ENCODE data around the gene SCRN1.

- TF ChIP-seq, protein P1, sequence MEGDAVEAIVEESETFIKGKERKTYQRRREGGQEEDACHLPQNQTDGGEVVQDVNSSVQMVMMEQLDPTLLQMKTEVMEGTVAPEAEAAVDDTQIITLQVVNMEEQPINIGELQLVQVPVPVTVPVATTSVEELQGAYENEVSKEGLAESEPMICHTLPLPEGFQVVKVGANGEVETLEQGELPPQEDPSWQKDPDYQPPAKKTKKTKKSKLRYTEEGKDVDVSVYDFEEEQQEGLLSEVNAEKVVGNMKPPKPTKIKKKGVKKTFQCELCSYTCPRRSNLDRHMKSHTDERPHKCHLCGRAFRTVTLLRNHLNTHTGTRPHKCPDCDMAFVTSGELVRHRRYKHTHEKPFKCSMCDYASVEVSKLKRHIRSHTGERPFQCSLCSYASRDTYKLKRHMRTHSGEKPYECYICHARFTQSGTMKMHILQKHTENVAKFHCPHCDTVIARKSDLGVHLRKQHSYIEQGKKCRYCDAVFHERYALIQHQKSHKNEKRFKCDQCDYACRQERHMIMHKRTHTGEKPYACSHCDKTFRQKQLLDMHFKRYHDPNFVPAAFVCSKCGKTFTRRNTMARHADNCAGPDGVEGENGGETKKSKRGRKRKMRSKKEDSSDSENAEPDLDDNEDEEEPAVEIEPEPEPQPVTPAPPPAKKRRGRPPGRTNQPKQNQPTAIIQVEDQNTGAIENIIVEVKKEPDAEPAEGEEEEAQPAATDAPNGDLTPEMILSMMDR (IDR thresholded peaks at IDR 0.05) = no peak
- TF ChIP-seq POLR2A (IDR thresholded peaks at IDR 0.05; ENCODE audit: low read depth) (no peak), POLR2AphosphoS5 (IDR thresholded peaks at IDR 0.05) (no peak)
These were observed 95.3 kb downstream of the SCRN1 start for GRCh38 chr7:29894256-29894655.
